Hepatocyte (in vitro differentiated cells): ENCODE data around the gene P3H4. TPM values are rescaled to one million over a fixed set of nuclear protein-coding genes. Genes with fewer than 3 reads are reported as not detected.

Source experiments
- DNase-seq: peaks from one replicate; pipeline ENCODE4 v3.0.0-alpha.2; 2016; ENCODE audit warnings: low spot score
- H2AFZ ChIP-seq: fragments of 200-600 bp; sonication (generic); 2 replicates; pipeline ENCODE4 v1.6.0; 2016; ENCODE audit warnings: antibody characterized with exemption, mild to moderate bottlenecking
- H3K27ac ChIP-seq: fragments of 200-600 bp; sonication (generic); 2 replicates; pipeline ENCODE4 v1.5.1; 2016; ENCODE audit warnings: mild to moderate bottlenecking
- H3K27me3 ChIP-seq: fragments of 200-600 bp; sonication (generic); 2 replicates; pipeline ENCODE4 v1.6.1; 2016
- H3K36me3 ChIP-seq: fragments of 200-600 bp; sonication (generic); replicated peaks from 2 replicates; pipeline ENCODE4 v1.5.1; 2016; ENCODE audit warnings: low read depth; ENCODE audit not compliant: insufficient read depth
- H3K4me1 ChIP-seq: fragments of 200-600 bp; sonication (generic); 2 replicates; pipeline ENCODE4 v1.5.1; 2016; ENCODE audit warnings: mild to moderate bottlenecking, moderate library complexity; ENCODE audit not compliant: insufficient read depth
- H3K4me2 ChIP-seq: fragments of 200-600 bp; sonication (generic); 2 replicates; pipeline ENCODE4 v1.6.0; 2016
- H3K4me3 ChIP-seq: fragments of 200-600 bp; sonication (generic); 2 replicates; pipeline ENCODE4 v1.5.1; 2016; ENCODE audit warnings: mild to moderate bottlenecking
- H3K79me2 ChIP-seq: fragments of 200-600 bp; sonication (generic); 2 replicates; pipeline ENCODE4 v1.6.0; 2017; ENCODE audit warnings: mild to moderate bottlenecking
- H3K9me2 ChIP-seq: fragments of 200-600 bp; sonication (generic); replicated peaks from 2 replicates; pipeline ENCODE4 v1.6.0; 2017; ENCODE audit warnings: mild to moderate bottlenecking; ENCODE audit not compliant: insufficient read depth
- H3K9me3 ChIP-seq: fragments of 200-600 bp; sonication (generic); 2 replicates; pipeline ENCODE4 v1.5.1; 2016; ENCODE audit warnings: low read depth, mild to moderate bottlenecking
- H4K20me1 ChIP-seq: fragments of 200-600 bp; sonication (generic); 2 replicates; pipeline ENCODE4 v1.6.0; 2016; ENCODE audit warnings: mild to moderate bottlenecking; ENCODE audit not compliant: insufficient read depth, poor library complexity, severe bottlenecking
- EZH2 ChIP-seq: fragments of 200-600 bp; sonication (generic); IDR thresholded peaks from 2 replicates; pipeline ENCODE4 v1.6.1; 2016; ENCODE audit warnings: antibody characterized with exemption, mild to moderate bottlenecking, borderline replicate concordance
- EZH2phosphoT487 ChIP-seq: fragments of 200-600 bp; sonication (generic); IDR thresholded peaks from one replicate; pipeline ENCODE4 v1.6.1; 2018; ENCODE audit warnings: antibody characterized with exemption, mild to moderate bottlenecking, low read depth, moderate library complexity; ENCODE audit not compliant: unreplicated experiment, severe bottlenecking
- WGBS: methylation state at CpG from one replicate; pipeline ENCODE4 v1.1.6; 2016; ENCODE audit warnings: low lambda C conversion rate; ENCODE audit errors: missing lambda C conversion rate; 5-methylcytosine and 5-hydroxymethylcytosine counted together
- polyA plus RNA-seq: library from polyadenylated mRNA; unstranded; fragments of >200 nt; fragmentation: Nextera tagmentation; extraction: Ambion mirVana; gene quantifications from 2 replicates; pipeline ENCODE4 v1.2.1, GENCODE V29; 2016
- total RNA-seq: library from RNA; depleted of rRNA; stranded (reverse); fragments of >200 nt; gene quantifications from 2 replicates; pipeline ENCODE4 v1.2.3, GENCODE V29; 2014
- TF ChIP-seq, protein P1 (sequence below): fragments of 200-600 bp; sonication (generic); IDR thresholded peaks from 2 replicates; pipeline ENCODE4 v1.5.1; 2016; ENCODE audit warnings: antibody characterized with exemption, mild to moderate bottlenecking; ENCODE audit not compliant: poor library complexity

The P3H4 gene
- total and polyA plus RNA-seq, 2 experiments from 2014 or later = 62.6 to 110 TPM

DNA sequence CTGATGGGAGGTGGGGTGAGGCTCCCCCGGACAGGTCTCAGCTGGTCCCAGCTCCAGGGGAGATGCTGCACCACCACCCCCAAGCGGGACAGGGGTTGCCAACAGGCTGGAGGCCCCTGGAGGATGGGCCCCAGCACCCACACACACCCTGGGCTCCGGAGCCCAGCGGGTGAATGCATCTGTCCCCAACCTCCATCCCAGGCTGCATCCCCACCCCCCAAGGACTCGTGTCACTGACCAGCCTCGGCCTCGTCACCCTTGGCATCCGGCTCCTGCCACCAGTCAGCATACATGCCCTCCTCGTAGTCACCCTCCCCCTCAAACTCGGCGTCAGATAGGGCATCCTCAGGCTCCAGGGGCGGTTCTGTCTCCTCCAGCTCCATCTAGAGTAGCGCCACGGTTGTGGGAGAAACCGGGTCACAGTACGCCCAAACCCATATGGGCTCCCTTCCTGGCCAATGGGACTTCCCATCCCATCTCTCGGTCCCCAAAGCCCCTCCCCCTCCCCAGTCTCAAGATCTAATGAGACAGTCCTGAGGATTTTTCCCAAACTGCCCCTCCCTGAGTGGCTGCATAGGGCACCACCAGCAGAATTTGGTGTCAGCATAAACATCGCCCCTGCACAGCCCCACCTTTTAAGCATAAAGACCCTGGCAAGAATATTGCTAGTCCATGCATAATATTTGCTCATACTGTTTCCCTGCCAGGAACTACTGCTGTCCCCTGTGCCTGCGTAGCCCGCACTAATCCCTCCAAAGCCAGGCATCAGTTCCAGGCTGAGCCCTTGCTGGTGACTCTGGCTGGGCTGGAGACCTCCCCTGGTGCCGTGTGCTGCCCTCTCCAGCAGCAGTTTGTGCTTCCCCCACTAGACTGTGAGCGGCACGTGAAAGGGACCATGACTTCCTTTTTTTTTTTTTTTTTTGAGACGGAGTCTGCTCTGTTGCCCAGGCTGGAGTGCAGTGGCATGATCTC is 8.4 kb downstream of the P3H4 start:
- no peak overlapping the region for H3K27ac ChIP-seq
- no peak overlapping the region for H2AFZ ChIP-seq
- 89% methylated on average over 21 of the region's 24 CpGs for WGBS
- DNase-seq = peak; percentile 6
- H3K4me3 ChIP-seq = no peak overlapping the region
- H3K27me3 ChIP-seq = no peaks in the 10 kb centered on the region
- peaks cover 21% of the 10 kb centered on the region for H3K4me1 ChIP-seq
- no peaks in the 10 kb centered on the region for H3K9me2 ChIP-seq
- H3K79me2 ChIP-seq = peaks cover under 1% of the 10 kb centered on the region
- no peaks in the 10 kb centered on the region for H4K20me1 ChIP-seq
- no peak overlapping the region for H3K4me2 ChIP-seq
- TF ChIP-seq, protein P1, sequence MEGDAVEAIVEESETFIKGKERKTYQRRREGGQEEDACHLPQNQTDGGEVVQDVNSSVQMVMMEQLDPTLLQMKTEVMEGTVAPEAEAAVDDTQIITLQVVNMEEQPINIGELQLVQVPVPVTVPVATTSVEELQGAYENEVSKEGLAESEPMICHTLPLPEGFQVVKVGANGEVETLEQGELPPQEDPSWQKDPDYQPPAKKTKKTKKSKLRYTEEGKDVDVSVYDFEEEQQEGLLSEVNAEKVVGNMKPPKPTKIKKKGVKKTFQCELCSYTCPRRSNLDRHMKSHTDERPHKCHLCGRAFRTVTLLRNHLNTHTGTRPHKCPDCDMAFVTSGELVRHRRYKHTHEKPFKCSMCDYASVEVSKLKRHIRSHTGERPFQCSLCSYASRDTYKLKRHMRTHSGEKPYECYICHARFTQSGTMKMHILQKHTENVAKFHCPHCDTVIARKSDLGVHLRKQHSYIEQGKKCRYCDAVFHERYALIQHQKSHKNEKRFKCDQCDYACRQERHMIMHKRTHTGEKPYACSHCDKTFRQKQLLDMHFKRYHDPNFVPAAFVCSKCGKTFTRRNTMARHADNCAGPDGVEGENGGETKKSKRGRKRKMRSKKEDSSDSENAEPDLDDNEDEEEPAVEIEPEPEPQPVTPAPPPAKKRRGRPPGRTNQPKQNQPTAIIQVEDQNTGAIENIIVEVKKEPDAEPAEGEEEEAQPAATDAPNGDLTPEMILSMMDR = no peak
- TF ChIP-seq EZH2 (no peak), EZH2phosphoT487 (no peak)
- H3K9me3 ChIP-seq = no peaks in the 10 kb centered on the region
- no peaks in the 10 kb centered on the region for H3K36me3 ChIP-seq

DNA sequence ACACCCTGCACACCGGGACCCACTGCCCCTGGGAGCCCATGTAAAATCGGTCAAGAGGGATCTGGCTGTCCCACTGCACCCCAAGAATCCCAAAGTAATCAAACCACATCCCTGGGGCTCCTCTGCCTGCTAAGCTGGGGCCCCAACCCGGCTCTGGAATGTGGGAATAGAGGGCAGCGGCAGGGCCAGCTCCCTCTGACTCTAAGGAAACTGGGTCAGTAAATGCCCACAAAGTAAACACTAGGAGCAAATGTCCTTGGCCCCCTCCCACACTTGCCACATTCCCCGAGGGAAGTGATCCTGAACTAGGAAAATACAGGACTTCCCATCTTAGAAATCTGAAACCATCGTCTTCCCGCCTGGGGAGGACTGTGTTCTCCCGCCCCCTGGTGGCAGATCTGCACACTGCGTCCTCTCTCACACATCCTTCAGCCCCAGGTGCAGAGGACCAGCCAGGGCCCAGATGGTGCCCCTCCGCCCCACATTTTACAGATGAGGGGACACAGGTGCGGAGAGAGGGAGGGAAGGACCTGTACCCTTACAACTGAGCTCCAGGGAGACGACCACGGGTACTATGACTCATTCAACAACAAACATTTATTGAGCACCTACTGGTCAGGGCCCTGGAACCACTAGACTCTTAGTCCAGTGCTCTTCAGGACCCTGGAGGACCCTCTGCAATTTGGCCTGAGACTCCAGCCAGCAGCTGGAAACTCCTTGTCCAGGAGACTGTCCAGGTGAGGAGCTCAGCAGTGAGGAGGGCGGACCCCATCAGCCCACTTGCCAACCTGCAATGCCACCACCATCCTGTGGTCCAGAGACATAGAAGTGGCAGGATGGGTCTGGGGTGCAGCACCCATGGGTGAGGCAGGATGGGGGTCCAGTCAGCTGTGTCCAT is 10.1 kb downstream of the P3H4 start:
- Histone ChIP-seq H3K27me3 (no peaks in the 10 kb centered on the region), H3K79me2 (no peaks in the 10 kb centered on the region), H4K20me1 (no peaks in the 10 kb centered on the region), H2AFZ (no peak overlapping the region), H3K36me3 (no peaks in the 10 kb centered on the region), H3K4me2 (peak overlapping the region; percentile 61), H3K4me3 (no peak overlapping the region), H3K9me2 (no peaks in the 10 kb centered on the region), H3K4me1 (peaks cover 16% of the 10 kb centered on the region), H3K9me3 (no peaks in the 10 kb centered on the region), H3K27ac (peak overlapping the region; percentile 91)
- no peak for TF ChIP-seq EZH2phosphoT487
- TF ChIP-seq, protein P1 = peak; percentile 95
- peak; percentile 89 for DNase-seq
- 15% methylated on average over 14 of the region's 14 CpGs for WGBS

DNA sequence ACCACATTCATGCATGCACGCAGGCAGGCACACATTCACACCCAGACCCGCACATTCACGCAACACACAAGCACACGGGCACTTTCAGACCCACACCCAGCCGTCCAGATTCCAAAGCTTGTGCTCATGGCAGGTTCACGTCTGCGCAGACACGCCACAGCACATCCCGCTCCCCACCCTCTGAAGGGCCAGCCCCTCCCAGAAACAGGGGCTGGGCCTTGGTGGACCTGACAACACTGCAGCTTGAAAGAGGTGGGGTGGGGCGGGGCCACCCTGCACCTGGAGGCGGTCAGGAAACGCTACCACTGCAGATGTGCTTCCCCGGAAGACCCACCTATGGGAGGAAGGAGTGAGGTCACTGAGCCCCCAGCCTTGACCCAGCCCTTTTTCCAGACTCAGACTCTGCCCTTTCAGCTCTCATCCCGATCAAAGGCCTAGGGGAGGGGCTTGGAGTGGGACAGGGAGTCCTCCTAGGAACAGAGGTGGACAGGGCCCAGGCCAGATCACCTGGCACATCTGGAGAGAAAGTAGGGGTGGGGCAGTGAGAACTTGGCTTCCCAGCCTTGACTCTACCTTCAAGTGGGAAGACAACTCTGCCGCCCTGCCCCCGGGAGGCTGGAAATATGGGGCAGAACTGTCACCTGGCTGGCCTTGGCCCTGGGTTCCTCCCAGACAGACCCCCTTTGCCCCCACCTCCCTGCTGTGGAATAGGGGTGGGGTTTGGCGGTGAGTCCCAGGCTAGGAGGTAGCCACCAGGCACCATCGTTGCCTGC is 11.0 kb downstream of the P3H4 start:
- Histone ChIP-seq H3K27ac (peak overlapping the region; percentile 98), H3K4me3 (no peak overlapping the region), H3K4me1 (peaks cover 17% of the 10 kb centered on the region), H3K79me2 (no peaks in the 10 kb centered on the region), H3K27me3 (no peaks in the 10 kb centered on the region), H2AFZ (no peak overlapping the region), H3K9me2 (no peaks in the 10 kb centered on the region), H3K4me2 (peak overlapping the region; percentile 61), H3K9me3 (no peaks in the 10 kb centered on the region), H3K36me3 (no peaks in the 10 kb centered on the region), H4K20me1 (no peaks in the 10 kb centered on the region)
- 19% methylated on average over 17 of the region's 18 CpGs for WGBS
- DNase-seq = peak; percentile 96
- TF ChIP-seq EZH2 (no peak), EZH2phosphoT487 (no peak)
- TF ChIP-seq, protein P1 = no peak
